ENCODE data around the gene SRD5A3.

DNA sequence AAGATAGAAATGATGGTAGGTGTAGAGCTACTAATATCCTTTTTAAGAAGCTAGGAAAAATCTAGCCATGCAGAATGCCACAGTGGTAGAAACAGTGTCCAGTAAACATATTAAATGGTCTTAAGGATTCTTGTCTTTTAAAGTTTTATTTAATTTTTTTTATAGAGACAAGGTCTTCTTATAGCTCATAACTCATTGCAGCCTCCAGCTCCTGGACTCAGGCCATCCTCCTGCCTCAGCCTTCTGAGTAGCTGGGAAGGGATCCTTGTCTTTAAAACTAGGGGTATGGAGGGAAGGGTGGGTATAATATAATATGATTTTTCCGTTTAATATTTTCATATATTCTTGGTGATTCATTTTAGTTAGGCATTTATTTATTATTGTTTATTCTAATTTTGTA lies 53.5 kb downstream of the SRD5A3 start:
- TF ChIP-seq POLR2A (IDR thresholded peaks at IDR 0.05) = no peak
- TF ChIP-seq, protein P1, sequence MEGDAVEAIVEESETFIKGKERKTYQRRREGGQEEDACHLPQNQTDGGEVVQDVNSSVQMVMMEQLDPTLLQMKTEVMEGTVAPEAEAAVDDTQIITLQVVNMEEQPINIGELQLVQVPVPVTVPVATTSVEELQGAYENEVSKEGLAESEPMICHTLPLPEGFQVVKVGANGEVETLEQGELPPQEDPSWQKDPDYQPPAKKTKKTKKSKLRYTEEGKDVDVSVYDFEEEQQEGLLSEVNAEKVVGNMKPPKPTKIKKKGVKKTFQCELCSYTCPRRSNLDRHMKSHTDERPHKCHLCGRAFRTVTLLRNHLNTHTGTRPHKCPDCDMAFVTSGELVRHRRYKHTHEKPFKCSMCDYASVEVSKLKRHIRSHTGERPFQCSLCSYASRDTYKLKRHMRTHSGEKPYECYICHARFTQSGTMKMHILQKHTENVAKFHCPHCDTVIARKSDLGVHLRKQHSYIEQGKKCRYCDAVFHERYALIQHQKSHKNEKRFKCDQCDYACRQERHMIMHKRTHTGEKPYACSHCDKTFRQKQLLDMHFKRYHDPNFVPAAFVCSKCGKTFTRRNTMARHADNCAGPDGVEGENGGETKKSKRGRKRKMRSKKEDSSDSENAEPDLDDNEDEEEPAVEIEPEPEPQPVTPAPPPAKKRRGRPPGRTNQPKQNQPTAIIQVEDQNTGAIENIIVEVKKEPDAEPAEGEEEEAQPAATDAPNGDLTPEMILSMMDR (IDR thresholded peaks at IDR 0.05) = no peak

Data from stomach (tissue), 4 donors.